HL-60 (cell line): Measurements from ENCODE around the gene TMC3.

Experiments
- DNase-seq, 2 experiments: peaks; one replicate each; pipeline ENCODE4 v3.0.0-alpha.2; 2010 to 2020; ENCODE audit warnings: low read depth in 1 of 2, low spot score in 1 of 2
- H3K27ac ChIP-seq: fragments of 250-450 bp; sonication (Bioruptor Pico); replicated peaks from 2 replicates; pipeline ENCODE4 v1.5.1; 2020; ENCODE audit warnings: mild to moderate bottlenecking, moderate library complexity
- H3K27me3 ChIP-seq: fragments of 250-450 bp; sonication (Bioruptor Pico); 2 replicates; pipeline ENCODE4 v1.5.1; 2021; ENCODE audit warnings: mild to moderate bottlenecking, moderate library complexity; ENCODE audit not compliant: insufficient read depth, poor library complexity, severe bottlenecking
- H3K4me3 ChIP-seq: replicated peaks from 2 replicates; pipeline ENCODE4 v1.5.1; 2011; ENCODE audit warnings: mild to moderate bottlenecking, control low read depth, low read length; ENCODE audit not compliant: insufficient read depth
- GABPA ChIP-seq: IDR thresholded peaks from 2 replicates; pipeline ENCODE4 v1.6.1; 2012; ENCODE audit warnings: low read depth
- POLR2AphosphoS5 ChIP-seq: IDR thresholded peaks from 2 replicates; pipeline ENCODE4 v1.6.1; 2012; ENCODE audit warnings: low read depth
- REST ChIP-seq: IDR thresholded peaks from 2 replicates; pipeline ENCODE4 v1.6.1; 2012; ENCODE audit warnings: low read depth; ENCODE audit not compliant: insufficient replicate concordance
- SPI1 ChIP-seq: IDR thresholded peaks from 2 replicates; pipeline ENCODE4 v1.6.1; 2012; ENCODE audit warnings: low read depth, mild to moderate bottlenecking, borderline replicate concordance
- TF ChIP-seq, protein P1 (sequence below): IDR thresholded peaks from one replicate; pipeline ENCODE4 v1.5.1; 2011; ENCODE audit warnings: low read length, control low read depth, inconsistent platforms; ENCODE audit not compliant: insufficient read depth

Gene TMC3

GRCh38 chr15:81363718-81364500, 10.1 kb downstream of the TMC3 start:
- TF ChIP-seq, protein P1, sequence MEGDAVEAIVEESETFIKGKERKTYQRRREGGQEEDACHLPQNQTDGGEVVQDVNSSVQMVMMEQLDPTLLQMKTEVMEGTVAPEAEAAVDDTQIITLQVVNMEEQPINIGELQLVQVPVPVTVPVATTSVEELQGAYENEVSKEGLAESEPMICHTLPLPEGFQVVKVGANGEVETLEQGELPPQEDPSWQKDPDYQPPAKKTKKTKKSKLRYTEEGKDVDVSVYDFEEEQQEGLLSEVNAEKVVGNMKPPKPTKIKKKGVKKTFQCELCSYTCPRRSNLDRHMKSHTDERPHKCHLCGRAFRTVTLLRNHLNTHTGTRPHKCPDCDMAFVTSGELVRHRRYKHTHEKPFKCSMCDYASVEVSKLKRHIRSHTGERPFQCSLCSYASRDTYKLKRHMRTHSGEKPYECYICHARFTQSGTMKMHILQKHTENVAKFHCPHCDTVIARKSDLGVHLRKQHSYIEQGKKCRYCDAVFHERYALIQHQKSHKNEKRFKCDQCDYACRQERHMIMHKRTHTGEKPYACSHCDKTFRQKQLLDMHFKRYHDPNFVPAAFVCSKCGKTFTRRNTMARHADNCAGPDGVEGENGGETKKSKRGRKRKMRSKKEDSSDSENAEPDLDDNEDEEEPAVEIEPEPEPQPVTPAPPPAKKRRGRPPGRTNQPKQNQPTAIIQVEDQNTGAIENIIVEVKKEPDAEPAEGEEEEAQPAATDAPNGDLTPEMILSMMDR, result no peak
- no peak for TF ChIP-seq SPI1
- DNase-seq, result no peak
- H3K27ac ChIP-seq, result no peak overlapping the region
- no peak overlapping the region for H3K4me3 ChIP-seq
- H3K27me3 ChIP-seq, result no peaks in the 10 kb centered on the region

DNA sequence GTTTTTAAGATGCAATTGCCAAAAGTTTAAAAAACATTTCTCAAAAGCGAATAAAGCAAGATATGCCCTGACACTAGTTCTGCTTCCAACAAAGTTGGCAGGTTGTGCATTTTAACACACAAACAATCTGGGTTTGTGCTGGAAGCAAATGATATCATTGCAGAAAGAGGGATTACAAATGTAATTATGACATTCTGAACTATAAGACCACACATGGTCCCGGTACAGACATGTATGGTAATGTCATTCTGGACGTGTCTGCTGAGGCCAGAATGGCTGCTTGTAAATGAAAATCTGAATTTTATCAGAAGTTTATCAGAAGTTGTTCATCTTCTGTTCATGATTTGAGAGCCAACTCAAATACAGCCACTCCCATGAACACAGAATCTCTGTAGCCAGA, 10.7 kb downstream of the TMC3 start:
- Histone ChIP-seq H3K27me3 (no peaks in the 10 kb centered on the region), H3K27ac (no peak overlapping the region), H3K4me3 (no peak overlapping the region)
- TF ChIP-seq, protein P1, result no peak
- TF ChIP-seq POLR2AphosphoS5, result no peak
- no peak for TF ChIP-seq SPI1
- no peak for TF ChIP-seq GABPA
- TF ChIP-seq REST, result no peak
- DNase-seq, result no peak

GRCh38 chr15:81362790-81363189, 11.2 kb downstream of the TMC3 start:
- no peaks in the 10 kb centered on the region for H3K27me3 ChIP-seq

More at GRCh38 chr15:81362790-81363189, 11.2 kb downstream of the TMC3 start:
- TF ChIP-seq, protein P1, result no peak
- TF ChIP-seq SPI1, result no peak
- no peak for TF ChIP-seq GABPA
- no peak for TF ChIP-seq POLR2AphosphoS5
- TF ChIP-seq REST, result no peak
- Histone ChIP-seq H3K27ac (no peak overlapping the region), H3K4me3 (no peak overlapping the region)
- no peak for DNase-seq
